NCI-H2171 (cell line): ENCODE results near the gene NENF.
"Not testable (repeated sequence)": the region's sequence is repeated elsewhere in the genome, so short reads cannot be mapped to it uniquely, and the experiment has no call there.

Source experiments
- DNase-seq: peaks from one replicate; lab custom pipeline; 2025; lab: John Stamatoyannopoulos, UW

NENF gene

GRCh38 chr1:212432661-212433576, at the start of gene NENF:
Gene NENF, plus strand, starts transcription at chr1:212432920. Its CDS starts 24 bp downstream, at chr1:212432944.
- DNase-seq = peak; percentile 74

- no peak for DNase-seq
Observed at GRCh38 chr1:212386029-212386428, 46.7 kb upstream of the NENF start.

GRCh38 chr1:212388985-212389716, 43.6 kb upstream of the NENF start:
- no peak for DNase-seq

GRCh38 chr1:212395678-212396437, 36.9 kb upstream of the NENF start:
- DNase-seq = not testable (repeated sequence)

- DNase-seq = no peak
Observed at GRCh38 chr1:212396638-212397037, 36.1 kb upstream of the NENF start.

- no peak for DNase-seq
Observed at GRCh38 chr1:212397171-212397570, 35.5 kb upstream of the NENF start.

- DNase-seq = no peak
Observed at GRCh38 chr1:212401042-212401441, 31.7 kb upstream of the NENF start.

- DNase-seq = no peak
Observed at GRCh38 chr1:212401838-212402582, 30.7 kb upstream of the NENF start.

- no peak for DNase-seq
Observed at GRCh38 chr1:212402666-212403321, 29.9 kb upstream of the NENF start.

GRCh38 chr1:212410231-212410820, 22.4 kb upstream of the NENF start:
- no peak for DNase-seq

GRCh38 chr1:212412374-212412773, 20.3 kb upstream of the NENF start:
- no peak for DNase-seq

- no peak for DNase-seq
Observed at GRCh38 chr1:212413902-212414327, 18.8 kb upstream of the NENF start.

GRCh38 chr1:212414328-212415106, 18.2 kb upstream of the NENF start, which contains the start of gene PACC1:
Gene PACC1, minus strand, starts transcription at chr1:212414886. Its CDS starts 129 bp downstream, at chr1:212414757.
- DNase-seq = peak; percentile 74

- no peak for DNase-seq
Observed at GRCh38 chr1:212415107-212415841, 17.4 kb upstream of the NENF start.

GRCh38 chr1:212421165-212421564, 11.6 kb upstream of the NENF start:
- no peak for DNase-seq

- no peak for DNase-seq
Observed at GRCh38 chr1:212423879-212424278, 8.8 kb upstream of the NENF start.

- DNase-seq = no peak
Observed at GRCh38 chr1:212428496-212428895, 4.2 kb upstream of the NENF start.

GRCh38 chr1:212430416-212430815, 2.3 kb upstream of the NENF start:
- DNase-seq = no peak

GRCh38 chr1:212430955-212431394, 1.7 kb upstream of the NENF start:
- no peak for DNase-seq
